ENCODE measurements around the gene CENPU. TPM values are rescaled to one million over a fixed set of nuclear protein-coding genes. Genes with fewer than 3 reads are reported as not detected.

CENPU gene
- total RNA-seq, 2 donors from 2014 or later, result 2.6 to 15.5 TPM

GRCh38 chr4:184766446-184766845, 32.5 kb upstream of the CENPU start:
- no peaks in the 10 kb centered on the region for H3K4me1 ChIP-seq (replicated peaks)
- no peak overlapping the region for H3K4me3 ChIP-seq
- TF ChIP-seq POLR2AphosphoS5 (IDR thresholded peaks at IDR 0.05) (no peak), CTCF (IDR thresholded peaks at IDR 0.05) (no peak), POLR2A (IDR thresholded peaks at IDR 0.05) (no peak)
- H3K36me3 ChIP-seq, result peaks cover 9 to 17% of the 10 kb centered on the region in 2 donors
- H3K9me3 ChIP-seq, result no peaks in the 10 kb centered on the region
- intact Hi-C loops (cut with DNase I), result no loop called here
- H3K27me3 ChIP-seq (replicated peaks; ENCODE audit: insufficient read depth), result no peaks in the 10 kb centered on the region
- H3K27ac ChIP-seq, result peak overlapping the region in 1 of 2 donors; percentile 6
- DNase-seq (ENCODE audit: low spot score), result no peak
- WGBS, result 89% methylated on average over 9 of the region's 9 CpGs

- H3K27ac ChIP-seq, result peak overlapping the region in 1 of 2 donors; percentile 6
- TF ChIP-seq POLR2AphosphoS5 (IDR thresholded peaks at IDR 0.05) (no peak), CTCF (IDR thresholded peaks at IDR 0.05) (no peak), POLR2A (IDR thresholded peaks at IDR 0.05) (no peak)
- WGBS, result 89% methylated on average over 21 of the region's 21 CpGs
- no peaks in the 10 kb centered on the region for H3K4me1 ChIP-seq (replicated peaks)
- no peak overlapping the region for H3K4me3 ChIP-seq
- H3K36me3 ChIP-seq, result peaks cover 9 to 17% of the 10 kb centered on the region in 2 donors
- no peaks in the 10 kb centered on the region for H3K9me3 ChIP-seq
- intact Hi-C loops (cut with DNase I), result no loop called here
- DNase-seq (ENCODE audit: low spot score), result no peak
- H3K27me3 ChIP-seq (replicated peaks; ENCODE audit: insufficient read depth), result no peaks in the 10 kb centered on the region
Measured at GRCh38 chr4:184765473-184766340, 31.8 kb upstream of the CENPU start.

GRCh38 chr4:184764601-184765000, 30.7 kb upstream of the CENPU start:
- intact Hi-C loops (cut with DNase I), result no loop called here
- Histone ChIP-seq H3K4me3 (no peak overlapping the region), H3K36me3 (peaks cover 9 to 17% of the 10 kb centered on the region in 2 donors), H3K9me3 (no peaks in the 10 kb centered on the region), H3K27me3 (replicated peaks; ENCODE audit: insufficient read depth) (no peaks in the 10 kb centered on the region), H3K4me1 (replicated peaks) (no peaks in the 10 kb centered on the region), H3K27ac (no peak overlapping the region)
- TF ChIP-seq CTCF (IDR thresholded peaks at IDR 0.05) (no peak), POLR2AphosphoS5 (IDR thresholded peaks at IDR 0.05) (no peak), POLR2A (IDR thresholded peaks at IDR 0.05) (no peak)
- DNase-seq (ENCODE audit: low spot score), result no peak
- 100% methylated on average over 4 of the region's 4 CpGs for WGBS

- H3K27ac ChIP-seq, result peak overlapping the region; percentile 26 to 35
- no peaks in the 10 kb centered on the region for H3K9me3 ChIP-seq
- H3K4me1 ChIP-seq (replicated peaks), result no peaks in the 10 kb centered on the region
- H3K4me3 ChIP-seq, result no peak overlapping the region
- no peaks in the 10 kb centered on the region for H3K27me3 ChIP-seq (replicated peaks; ENCODE audit: insufficient read depth)
- TF ChIP-seq POLR2A (IDR thresholded peaks at IDR 0.05), result no peak
- no peak for TF ChIP-seq POLR2AphosphoS5 (IDR thresholded peaks at IDR 0.05)
- no peak for TF ChIP-seq CTCF (IDR thresholded peaks at IDR 0.05)
- DNase-seq (ENCODE audit: low spot score), result no peak
- 69% methylated on average over 14 of the region's 14 CpGs for WGBS
- intact Hi-C loops (cut with DNase I), result no loop called here
- peaks cover 9 to 17% of the 10 kb centered on the region in 2 donors for H3K36me3 ChIP-seq
Measured at GRCh38 chr4:184763150-184763780, 29.4 kb upstream of the CENPU start.
